SK-N-DZ (cell line): ENCODE results near the gene CCDC112. TPM values are rescaled to one million over a fixed set of nuclear protein-coding genes. Genes with fewer than 3 reads are reported as not detected.
"Not testable (repeated sequence)": the region's sequence is repeated elsewhere in the genome, so short reads cannot be mapped to it uniquely, and the experiment has no call there.

Experiments used
- DNase-seq: peaks from one replicate; pipeline ENCODE4 v3.0.0-alpha.2; 2015; ENCODE audit warnings: low spot score
- polyA plus RNA-seq, 2 experiments: library from polyadenylated mRNA; depleted of rRNA; stranded (reverse); fragments of >200 nt; gene quantifications; 2 replicates each; pipeline ENCODE4 v1.2.3, GENCODE V29; 2014

The CCDC112 gene
- polyA plus RNA-seq (2014; cell fraction: cytosol; rRNA removed): 14.5 and 17.6 TPM in 2 replicates
- polyA plus RNA-seq (2014; cell fraction: nucleus; rRNA removed): 15.8 and 16.5 TPM in 2 replicates

- peak; percentile 76 for DNase-seq
These were observed at the start of gene CCDC112 for GRCh38 chr5:115296124-115297022. CCDC112 (minus strand) TSS chr5:115296654; CDS start chr5:115296543, 111 bp downstream.

DNA sequence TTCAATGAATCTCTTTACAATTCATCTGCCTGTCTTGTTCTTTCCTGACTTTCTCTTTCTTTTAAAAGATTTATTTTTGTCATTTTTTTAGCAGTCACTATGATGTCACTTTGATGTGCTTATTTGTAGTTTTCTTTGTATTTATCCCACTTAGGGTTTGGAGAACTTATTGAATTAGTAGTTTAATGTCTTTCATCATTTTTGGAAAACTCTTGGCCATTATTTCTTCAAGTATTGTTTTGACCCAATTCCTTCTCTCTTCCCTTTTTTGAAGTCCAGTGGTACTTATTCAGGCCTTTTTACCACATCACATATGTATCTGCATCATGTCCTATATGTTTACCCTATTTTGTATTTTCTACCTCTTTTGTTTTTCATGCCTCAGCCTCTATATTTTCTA is 48.9 kb upstream of the CCDC112 start:
- no peak for DNase-seq

DNA sequence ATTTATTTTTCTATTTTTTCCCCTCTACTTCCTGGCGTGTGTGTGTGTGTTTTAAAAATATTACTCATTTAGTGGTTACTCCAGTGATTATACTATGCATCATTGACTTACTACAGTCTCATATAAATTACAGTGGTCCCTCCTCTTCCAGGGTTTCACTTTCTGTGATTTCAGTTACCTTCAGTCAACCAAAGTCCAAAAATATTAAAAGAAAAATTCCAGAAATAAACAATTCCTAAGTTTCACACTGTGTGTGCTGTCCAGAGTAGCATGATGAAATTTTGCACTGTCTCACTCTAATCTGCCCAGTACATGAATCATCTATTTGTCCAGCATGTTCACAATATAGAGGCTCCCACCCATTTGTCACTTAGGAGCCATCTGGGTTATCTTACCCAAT is 47.4 kb upstream of the CCDC112 start:
- DNase-seq: no peak

DNA sequence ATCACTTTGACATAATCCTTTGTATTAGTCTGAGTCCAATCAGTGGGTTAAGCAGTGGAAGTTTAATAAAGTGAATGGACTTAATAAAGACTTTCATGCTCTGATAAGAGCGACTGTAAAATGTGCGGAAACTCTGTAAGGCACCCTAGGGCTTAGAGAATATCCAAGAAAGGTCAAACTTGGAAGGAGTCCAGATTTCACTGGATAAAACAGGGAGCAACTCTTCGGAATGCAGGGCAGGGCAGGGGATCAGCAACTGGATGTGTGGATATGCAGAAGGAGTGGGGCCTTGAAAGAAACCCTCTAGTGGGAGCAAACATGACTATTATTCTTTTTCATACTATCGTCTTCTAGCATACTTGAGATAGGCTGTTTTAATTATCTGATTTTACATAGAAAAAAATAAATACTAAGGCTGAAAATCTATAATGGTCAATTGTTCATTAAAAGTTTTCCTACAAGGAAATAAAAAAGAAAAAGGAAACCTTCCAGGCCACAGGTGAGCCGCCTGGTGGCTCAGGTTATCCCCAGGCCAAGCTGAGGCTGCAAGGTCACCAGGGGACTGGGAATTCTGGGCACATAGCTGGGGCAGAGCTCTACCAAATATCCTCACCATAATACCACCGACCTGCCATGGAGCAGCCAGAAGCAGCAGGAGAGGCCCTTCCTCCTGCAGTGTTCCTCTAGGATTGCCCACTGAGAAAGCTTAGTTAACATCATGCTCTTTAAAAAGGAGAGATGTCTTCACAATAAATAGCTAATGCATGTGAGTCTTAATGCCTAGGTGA is 46.3 kb upstream of the CCDC112 start:
- DNase-seq: no peak

GRCh38 chr5:115341745-115342144 is 45.3 kb upstream of the CCDC112 start:
- DNase-seq: no peak

DNA sequence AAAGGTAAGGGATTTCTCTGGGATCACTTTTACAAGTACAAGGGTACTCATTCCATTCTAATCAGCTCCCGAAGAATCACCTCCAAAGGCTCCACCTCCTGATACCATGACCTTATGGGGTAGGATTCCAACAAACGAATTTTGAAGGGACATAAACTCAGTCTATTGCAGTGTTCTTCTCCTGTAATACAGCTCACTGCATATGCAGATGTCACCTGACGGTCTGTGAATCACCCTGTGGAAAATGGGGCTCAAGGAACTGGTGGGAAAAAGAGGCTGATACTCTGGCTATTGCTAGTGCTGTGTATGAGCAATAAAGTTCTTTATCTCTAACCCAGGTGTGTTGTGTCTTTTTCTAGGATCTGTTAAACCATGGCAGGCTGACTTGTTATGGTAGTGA is 42.4 kb upstream of the CCDC112 start:
- DNase-seq: no peak

DNA sequence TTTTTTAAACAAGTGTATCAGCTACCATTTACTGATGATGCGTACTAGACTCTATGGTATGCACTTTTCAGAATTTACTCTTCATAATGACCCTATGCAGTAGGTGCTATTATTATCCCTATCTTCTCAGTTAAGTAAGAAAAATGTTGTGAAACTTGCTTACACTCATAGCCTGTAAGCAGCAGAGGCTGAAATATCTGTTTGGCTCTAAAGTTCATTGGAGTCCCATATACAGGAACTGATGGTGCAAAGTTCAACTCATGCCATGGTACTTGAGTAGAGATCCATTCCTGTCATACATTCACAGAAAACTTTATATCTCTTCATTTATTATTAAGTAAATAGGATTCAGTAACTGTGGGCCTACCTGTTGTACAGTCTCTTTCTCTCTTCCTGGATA is 41.4 kb upstream of the CCDC112 start:
- no peak for DNase-seq

DNA sequence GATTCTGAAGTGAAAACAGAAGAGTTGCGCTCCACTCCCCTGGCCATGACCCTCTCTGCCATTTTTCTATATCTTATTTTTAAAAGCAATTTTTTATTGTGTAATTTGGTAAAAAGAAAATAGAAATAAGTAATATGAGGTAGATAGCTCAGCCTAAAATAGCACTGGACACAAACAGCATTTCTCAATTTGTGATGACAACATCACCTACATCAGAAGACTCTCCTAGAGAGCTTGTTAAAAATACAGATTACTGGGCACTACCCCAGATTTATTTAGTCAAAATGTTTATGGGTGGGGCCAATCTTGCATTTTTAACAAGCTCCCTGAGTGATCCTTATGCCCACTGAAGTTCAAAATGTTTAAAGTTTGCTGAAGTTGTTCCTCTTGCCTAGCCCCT is 40.5 kb upstream of the CCDC112 start:
- no peak for DNase-seq

GRCh38 chr5:115336201-115336720 is 39.8 kb upstream of the CCDC112 start:
- DNase-seq: no peak

GRCh38 chr5:115335301-115335700 is 38.8 kb upstream of the CCDC112 start:
- no peak for DNase-seq

DNA sequence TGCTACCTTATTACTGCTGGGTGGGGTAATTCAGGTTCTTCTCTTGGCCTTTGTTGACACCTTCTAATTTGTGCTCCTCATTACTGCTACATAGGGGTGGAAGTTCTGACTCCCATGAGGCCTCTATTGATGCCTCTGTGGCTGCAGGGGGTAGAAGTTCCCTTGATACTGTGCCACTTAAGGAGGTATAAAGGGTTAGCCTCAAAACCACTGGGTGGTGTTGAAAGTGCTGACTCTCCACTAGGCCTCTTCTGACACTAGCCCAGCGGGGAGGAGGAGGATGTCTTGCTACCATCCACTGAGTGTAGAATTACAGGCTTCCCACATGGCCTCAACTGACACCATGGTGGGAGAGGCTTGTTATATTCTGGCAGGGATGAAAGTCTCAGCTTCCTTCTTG is 36.7 kb upstream of the CCDC112 start:
- DNase-seq: no peak

- DNase-seq: no peak
These were observed 34.4 kb upstream of the CCDC112 start for GRCh38 chr5:115330830-115331229.

DNA sequence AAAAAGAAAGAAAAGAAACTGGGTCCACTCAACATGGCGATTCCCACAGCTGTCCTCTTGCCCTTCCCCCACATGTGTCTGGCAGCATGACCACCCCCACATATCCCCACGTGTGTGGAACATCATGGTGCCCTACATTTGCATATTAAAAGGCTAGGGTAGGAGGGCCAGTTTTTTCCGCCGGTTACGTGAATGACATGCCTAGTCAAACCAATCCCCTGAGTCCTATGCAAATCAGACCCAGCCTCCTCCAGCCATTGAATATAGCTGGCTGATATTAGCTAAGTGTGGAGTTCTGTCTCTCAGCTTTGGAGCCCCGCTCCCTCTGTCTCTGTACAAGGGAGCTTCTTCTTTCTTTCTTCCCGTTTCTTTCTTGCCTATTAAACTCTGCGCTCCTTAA is 33.0 kb upstream of the CCDC112 start:
- DNase-seq: peak; percentile 61

- not testable (repeated sequence) for DNase-seq
These were observed 32.3 kb upstream of the CCDC112 start for GRCh38 chr5:115328617-115329274.

DNA sequence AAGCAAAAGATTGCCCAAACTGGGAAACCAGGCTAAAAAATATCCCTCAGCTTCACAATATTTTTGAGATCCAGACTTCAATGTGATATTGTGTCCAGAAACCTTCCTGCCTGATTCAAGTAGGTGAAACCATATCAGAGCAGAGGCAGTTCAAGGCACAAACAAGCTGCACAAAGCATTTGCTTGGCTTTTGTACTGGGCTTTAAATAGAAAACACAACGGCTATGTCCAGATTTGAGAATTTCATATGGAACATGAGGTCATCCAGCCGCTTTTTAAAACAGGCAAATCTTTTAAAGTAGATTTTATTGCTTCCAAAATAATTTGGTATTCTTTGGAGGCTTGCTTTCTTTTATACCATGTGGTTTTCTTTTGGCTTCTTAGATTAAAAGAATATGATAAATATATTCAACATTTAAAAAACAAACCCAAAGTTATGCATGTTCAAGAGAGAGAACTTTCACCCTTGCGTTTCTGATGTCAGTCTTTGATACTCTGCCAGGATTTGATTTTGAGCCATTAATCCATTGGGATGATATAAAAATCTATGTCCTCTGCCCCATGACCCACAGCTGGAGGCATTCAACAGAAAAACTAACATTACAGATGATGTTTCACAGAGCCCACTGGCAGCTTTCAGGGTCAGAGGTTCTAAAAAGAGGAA is 29.0 kb upstream of the CCDC112 start:
- no peak for DNase-seq

DNA sequence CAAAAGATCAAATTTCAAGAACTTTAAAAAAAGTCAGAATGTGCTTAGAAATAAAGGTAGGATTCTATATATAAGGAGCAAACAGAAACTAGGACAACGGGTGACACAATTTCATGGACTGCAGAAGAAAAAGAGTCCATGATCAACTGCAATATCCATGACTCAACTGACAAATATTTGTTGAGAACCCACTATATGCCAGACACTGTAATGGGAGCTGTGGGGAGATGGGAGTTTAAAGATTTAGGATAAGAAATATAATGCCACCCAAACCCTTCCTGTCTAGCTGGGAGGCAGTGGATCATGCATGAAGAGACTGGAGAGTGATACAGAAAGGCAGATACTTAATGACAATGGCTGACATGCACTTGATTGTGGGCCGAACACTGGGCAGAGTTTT is 27.6 kb upstream of the CCDC112 start:
- DNase-seq: no peak

GRCh38 chr5:115322729-115323128 is 26.3 kb upstream of the CCDC112 start:
- no peak for DNase-seq

GRCh38 chr5:115321309-115321708 is 24.9 kb upstream of the CCDC112 start:
- no peak for DNase-seq

DNA sequence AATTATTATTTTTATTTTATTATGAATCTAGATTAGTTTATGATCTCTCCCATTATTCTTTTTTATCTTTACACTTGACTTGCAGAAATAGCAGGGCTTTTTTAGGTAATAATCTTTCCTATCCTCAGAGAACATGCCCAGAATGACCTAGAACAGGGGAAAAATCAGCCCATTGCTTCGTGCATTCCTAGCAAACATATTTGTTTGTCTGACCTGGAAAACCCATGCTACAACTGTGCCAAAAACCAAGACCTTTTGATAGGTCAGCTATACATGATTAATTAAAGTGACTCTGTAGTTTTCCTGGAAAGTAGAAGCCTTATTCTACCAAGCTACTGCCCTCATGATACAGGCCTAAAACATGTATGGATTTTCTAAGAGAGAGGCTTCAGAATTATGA is 24.1 kb upstream of the CCDC112 start:
- no peak for DNase-seq

- no peak for DNase-seq
These were observed 23.6 kb upstream of the CCDC112 start for GRCh38 chr5:115320006-115320405.

DNA sequence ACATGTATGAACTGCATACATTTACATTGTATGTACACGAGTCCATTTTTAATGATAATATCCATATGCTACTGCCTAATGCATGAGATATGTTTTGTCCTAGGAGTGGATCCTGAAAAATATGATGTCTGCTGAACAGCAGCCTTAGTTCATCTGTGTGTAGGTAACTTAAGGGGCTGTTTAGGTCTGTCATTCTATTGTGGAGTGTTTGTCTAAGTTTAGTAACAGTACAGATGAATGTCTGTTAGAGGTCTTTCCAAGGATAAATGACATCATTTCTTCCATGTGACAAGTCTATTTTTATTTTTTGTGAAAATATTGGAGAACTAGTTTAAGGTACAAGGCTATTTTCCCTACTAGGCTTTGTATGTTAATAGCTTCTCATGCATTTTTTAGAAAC is 22.6 kb upstream of the CCDC112 start:
- no peak for DNase-seq
